ENCODE measurements around the gene ARL4A. TPM values are rescaled to one million over a fixed set of nuclear protein-coding genes. Genes with fewer than 3 reads are reported as not detected.
"Not testable (repeated sequence)": the region's sequence is repeated elsewhere in the genome, so short reads cannot be mapped to it uniquely, and the experiment has no call there.

ARL4A gene
- total and polyA plus RNA-seq, 2 of the 13 experiments (the other 11 are each of a cell fraction or from before 2014, with no cell fraction given): 10.8 to 25.6 TPM

DNA sequence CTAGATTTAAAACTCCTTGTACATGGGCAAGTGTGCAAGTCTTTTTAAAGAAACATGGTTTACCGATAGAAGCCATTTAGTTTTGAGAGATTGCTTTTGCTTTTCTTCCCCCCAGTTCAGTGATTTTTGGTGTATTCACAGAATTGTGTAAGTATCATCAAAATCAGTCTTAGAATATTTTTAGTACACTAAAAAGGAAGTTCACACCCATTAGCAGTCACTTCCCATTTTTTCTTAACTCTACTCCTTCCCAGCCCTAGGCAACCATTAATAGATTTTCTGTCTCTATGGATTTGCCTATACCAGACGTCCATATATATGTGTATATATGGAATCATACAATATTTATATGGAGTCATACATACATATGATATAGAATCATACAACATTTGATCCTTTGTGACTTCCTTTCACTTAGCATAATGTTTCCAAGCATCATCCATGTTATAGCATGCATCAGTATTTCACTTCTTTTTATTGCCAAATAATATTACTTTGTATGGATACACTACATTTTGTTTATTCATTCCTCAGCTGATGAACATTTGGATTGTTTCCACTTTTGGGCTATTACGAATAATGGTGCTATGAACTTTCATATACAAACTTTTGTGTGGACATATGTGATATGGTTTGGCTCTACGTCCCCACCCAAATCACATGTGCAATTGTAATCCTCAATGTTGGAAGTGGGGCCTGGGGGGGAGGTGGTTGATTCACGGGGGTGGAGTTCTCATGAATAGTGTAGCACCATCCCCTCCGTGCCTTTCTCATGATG, 16.5 kb upstream of the ARL4A start:
- Histone ChIP-seq H3K4me3 (replicated peaks in 1 of 3; ENCODE audit: insufficient read depth in 1 of 3, low read depth in 2 of 3, low read length in 3 of 3) (no peak overlapping the region), H3K79me2 (ENCODE audit: insufficient read depth, low read length) (no peaks in the 10 kb centered on the region), H3K4me2 (ENCODE audit: low read depth, low read length) (no peak overlapping the region), H3K27ac (ENCODE audit: extremely low read length, insufficient read depth, low read length) (no peak overlapping the region), H2AFZ (ENCODE audit: low read length) (no peak overlapping the region), H3K9me3 (ENCODE audit: low read length) (no peaks in the 10 kb centered on the region), H3K27me3 (ENCODE audit: control insufficient read depth in 1 of 2, insufficient read depth in 2 of 2, low read length in 2 of 2) (no peaks in the 10 kb centered on the region), H3K9ac (ENCODE audit: insufficient read depth, low read depth, low read length) (no peak overlapping the region), H4K20me1 (ENCODE audit: insufficient read depth, low read length) (no peaks in the 10 kb centered on the region), H3K4me1 (ENCODE audit: insufficient read depth, low read length) (peaks cover 21% of the 10 kb centered on the region), H3K36me3 (replicated peaks in 1 of 2; ENCODE audit: control insufficient read depth in 1 of 2, insufficient read depth in 2 of 2, low read length in 2 of 2) (no peaks in the 10 kb centered on the region)
- DNase-seq (ENCODE audit: low spot score) (no peak), ATAC-seq (no peak), FAIRE-seq (no peak)
- WGBS (ENCODE audit: low lambda C conversion rate): 86% methylated on average over 6 of the region's 6 CpGs
- intact Hi-C loops (cut with micrococcal nuclease; ENCODE audit: unreplicated experiment): loop anchor here (2.0 kb wide), 1 partner anchor 30 kb away; no protein-coding TSS in a partner anchor
- POLR2A ChIA-PET: interaction anchor here (1.4 kb wide), 1 partner anchor 16 kb away, joined by 6 read pairs; the partner anchor contains the start of gene ARL4A
- CTCF ChIA-PET (ENCODE audit: low intra/inter-chr PET ratio, low total read pairs): no interaction called here
- TF ChIP-seq NAIF1 (CRISPR knock-in tag; IDR thresholded peaks at IDR 0.05; ENCODE audit: borderline replicate concordance): no peak
- no peak for TF ChIP-seq NR3C1 (CRISPR knock-in tag; IDR thresholded peaks at IDR 0.05)
- TF ChIP-seq ZNF563 (CRISPR knock-in tag; IDR thresholded peaks at IDR 0.05): no peak
- TF ChIP-seq RCOR2 (CRISPR knock-in tag; IDR thresholded peaks at IDR 0.05): no peak
- no peak for TF ChIP-seq ZNF619 (CRISPR knock-in tag; IDR thresholded peaks at IDR 0.05)
- no peak for TF ChIP-seq ZNF83 (CRISPR knock-in tag; IDR thresholded peaks at IDR 0.05; ENCODE audit: borderline replicate concordance)
- no peak for TF ChIP-seq ZSCAN29 (CRISPR knock-in tag; conservative IDR thresholded peaks at IDR 0.05)
- TF ChIP-seq NR1H2 (CRISPR knock-in tag; IDR thresholded peaks at IDR 0.05; ENCODE audit: borderline replicate concordance, low read depth): no peak
- TF ChIP-seq MBNL3 (CRISPR knock-in tag; conservative IDR thresholded peaks at IDR 0.05): no peak
- TF ChIP-seq CBX2 (IDR thresholded peaks at IDR 0.05; ENCODE audit: low read depth, low read length): no peak
- no peak for TF ChIP-seq CBX2 (CRISPR knock-in tag; IDR thresholded peaks at IDR 0.05; ENCODE audit: low read depth)
- TF ChIP-seq MAFK (conservative IDR thresholded peaks at IDR 0.05 in 1 of 2, IDR thresholded peaks at IDR 0.05 in 1 of 2; ENCODE audit: low read length in 2 of 2): no peak
- no peak for TF ChIP-seq CHD2 (IDR thresholded peaks at IDR 0.05; ENCODE audit: low read depth, low read length)
- TF ChIP-seq TSC22D2 (CRISPR knock-in tag; IDR thresholded peaks at IDR 0.05; ENCODE audit: borderline replicate concordance): no peak
- BruUV-seq (replicated peaks): no TSS peak
- in situ Hi-C loops (cut with HindIII; ENCODE audit: extremely low pct_ligation_motif_present, low pct_unique_long_range_greater_than_20kb): no loop called here

DNA sequence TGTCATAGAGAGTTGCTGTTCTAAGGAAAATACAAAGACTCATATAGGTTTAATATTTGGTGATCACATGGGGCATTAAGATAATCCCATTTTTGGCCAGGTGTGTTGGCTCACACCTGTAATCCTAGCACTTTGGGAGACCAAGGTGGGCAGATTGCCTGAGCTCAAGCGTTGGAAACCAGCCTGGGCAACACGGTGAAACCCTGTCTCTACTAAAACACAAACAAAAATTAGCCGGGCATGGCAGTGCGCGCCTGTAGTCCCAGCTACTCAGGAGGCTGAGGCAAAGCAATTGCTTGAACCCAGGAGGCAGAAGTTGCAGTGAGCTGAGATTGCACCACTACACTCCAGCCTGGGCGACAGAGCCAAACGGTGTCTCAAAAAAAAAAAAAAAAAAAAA, 14.0 kb upstream of the ARL4A start:
- WGBS (ENCODE audit: low lambda C conversion rate): 91% methylated on average over 7 of the region's 7 CpGs
- FAIRE-seq; H3K4me3 ChIP-seq (replicated peaks in 1 of 3; ENCODE audit: insufficient read depth in 1 of 3, low read depth in 2 of 3, low read length in 3 of 3); DNase-seq (ENCODE audit: low spot score); H3K36me3 ChIP-seq (replicated peaks in 1 of 2; ENCODE audit: control insufficient read depth in 1 of 2, insufficient read depth in 2 of 2, low read length in 2 of 2); in situ Hi-C loops (cut with HindIII; ENCODE audit: extremely low pct_ligation_motif_present, low pct_unique_long_range_greater_than_20kb); H3K79me2 ChIP-seq (ENCODE audit: insufficient read depth, low read length); H3K4me2 ChIP-seq (ENCODE audit: low read depth, low read length); H3K27me3 ChIP-seq (ENCODE audit: control insufficient read depth in 1 of 2, insufficient read depth in 2 of 2, low read length in 2 of 2); H3K9ac ChIP-seq (ENCODE audit: insufficient read depth, low read depth, low read length); POLR2A ChIA-PET; ATAC-seq; H2AFZ ChIP-seq (ENCODE audit: low read length); H3K9me3 ChIP-seq (ENCODE audit: low read length); H4K20me1 ChIP-seq (ENCODE audit: insufficient read depth, low read length); BruUV-seq (replicated peaks); CTCF ChIA-PET (ENCODE audit: low intra/inter-chr PET ratio, low total read pairs); intact Hi-C loops (cut with micrococcal nuclease; ENCODE audit: unreplicated experiment); H3K27ac ChIP-seq (ENCODE audit: extremely low read length, insufficient read depth, low read length): not testable (repeated sequence)
- H3K4me1 ChIP-seq (ENCODE audit: insufficient read depth, low read length): peaks cover 21% of the 10 kb centered on the region

Data from HepG2 (cell line).